Limb (tissue), 2 donors: ENCODE results near the gene NUBP2.

Experiments used
- DNase-seq, 2 donors: peaks; one replicate each; pipeline ENCODE4 v3.0.0-alpha.2; 2016; ENCODE audit errors: extremely low spot score in 2 of 2

Gene NUBP2

GRCh38 chr16:1758923-1759322 lies 23.8 kb upstream of the NUBP2 start:
- no peak for DNase-seq

GRCh38 chr16:1759511-1759910 lies 23.2 kb upstream of the NUBP2 start:
- no peak for DNase-seq

- no peak for DNase-seq
Observed at GRCh38 chr16:1760911-1761310, 21.8 kb upstream of the NUBP2 start.

- DNase-seq = peak in 1 of 2 donors; percentile 22
Observed at GRCh38 chr16:1761751-1762150, 21.0 kb upstream of the NUBP2 start.

- peak in 1 of 2 donors; percentile 19 for DNase-seq
Observed at GRCh38 chr16:1762196-1762878, 20.4 kb upstream of the NUBP2 start.

- no peak for DNase-seq
Observed at GRCh38 chr16:1762879-1763520, 19.8 kb upstream of the NUBP2 start.

GRCh38 chr16:1763521-1764511 lies 18.9 kb upstream of the NUBP2 start:
- peak in 1 of 2 donors; percentile 74 for DNase-seq

- DNase-seq = no peak
Observed at GRCh38 chr16:1764971-1765370, 17.8 kb upstream of the NUBP2 start.

- no peak for DNase-seq
Observed at GRCh38 chr16:1765826-1766225, 16.9 kb upstream of the NUBP2 start.

GRCh38 chr16:1766231-1766630 lies 16.5 kb upstream of the NUBP2 start:
- DNase-seq = no peak

GRCh38 chr16:1766701-1767100 lies 16.1 kb upstream of the NUBP2 start:
- no peak for DNase-seq

- no peak for DNase-seq
Observed at GRCh38 chr16:1767116-1767994, 15.4 kb upstream of the NUBP2 start.

GRCh38 chr16:1768061-1768766 lies 14.5 kb upstream of the NUBP2 start:
- DNase-seq = no peak

GRCh38 chr16:1768767-1769401 lies 13.9 kb upstream of the NUBP2 start:
- DNase-seq = no peak

GRCh38 chr16:1769402-1770300 lies 13.1 kb upstream of the NUBP2 start:
- DNase-seq = no peak

GRCh38 chr16:1770328-1771187 lies 12.2 kb upstream of the NUBP2 start:
- DNase-seq = no peak

GRCh38 chr16:1771188-1771863 lies 11.4 kb upstream of the NUBP2 start, which contains the start of gene NME3:
TSS of gene NME3 (minus strand) at chr16:1771543. CDS start at chr16:1771534, 9 bp downstream.
- DNase-seq = peak; percentile 49 to 86
